HG03442 (cell line): ENCODE data around the gene SH3RF3.

Experiments
- ATAC-seq: cut with Tn5 transposase; IDR thresholded peaks from one replicate; pipeline ENCODE4 v1.9.1; 2021; ENCODE audit warnings: mild to moderate bottlenecking, moderate library complexity; ENCODE audit not compliant: unreplicated experiment

The SH3RF3 gene

GRCh38 chr2:109176928-109177327, 47.9 kb downstream of the SH3RF3 start:
- ATAC-seq = no peak

GRCh38 chr2:109177635-109178034, 48.6 kb downstream of the SH3RF3 start:
- no peak for ATAC-seq

DNA sequence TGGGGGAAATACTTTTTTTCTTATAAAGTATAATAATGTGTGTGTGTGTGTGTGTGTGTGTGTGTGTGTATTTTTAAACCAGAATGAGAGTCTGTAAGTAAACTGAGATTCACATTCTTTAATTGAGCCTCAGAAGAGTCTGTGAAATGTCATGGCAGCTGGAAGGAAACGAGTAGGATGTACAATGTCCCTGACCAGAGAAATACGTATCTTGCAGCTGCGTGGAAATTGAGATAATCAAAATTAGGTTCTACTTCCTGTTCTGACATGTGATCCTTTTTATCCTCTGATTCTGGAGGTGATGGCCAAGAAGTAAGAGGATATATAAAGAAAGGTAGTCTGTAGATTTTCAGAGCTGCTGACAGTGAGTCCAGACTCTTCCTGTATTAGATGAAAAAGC, 50.0 kb downstream of the SH3RF3 start:
- ATAC-seq = no peak

DNA sequence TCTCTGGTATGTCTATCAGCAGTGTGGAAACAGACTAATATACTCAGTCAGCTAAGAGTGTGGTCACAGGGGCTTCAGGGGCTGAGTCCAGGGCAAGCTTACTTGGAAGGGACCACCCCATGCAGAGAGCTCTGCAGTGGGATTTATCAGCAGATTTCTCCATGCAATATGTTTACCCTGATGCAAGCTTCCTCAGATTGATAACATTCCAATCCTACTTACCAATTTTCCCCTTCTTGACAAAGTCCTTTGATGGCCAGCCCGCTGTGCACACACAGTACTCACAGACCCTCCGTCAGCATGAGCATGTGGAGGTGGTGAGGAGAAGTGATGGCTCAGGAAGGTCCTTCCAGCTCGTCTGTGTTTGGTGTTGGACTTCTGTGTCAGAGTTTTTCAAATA, 51.8 kb downstream of the SH3RF3 start:
- ATAC-seq = no peak

DNA sequence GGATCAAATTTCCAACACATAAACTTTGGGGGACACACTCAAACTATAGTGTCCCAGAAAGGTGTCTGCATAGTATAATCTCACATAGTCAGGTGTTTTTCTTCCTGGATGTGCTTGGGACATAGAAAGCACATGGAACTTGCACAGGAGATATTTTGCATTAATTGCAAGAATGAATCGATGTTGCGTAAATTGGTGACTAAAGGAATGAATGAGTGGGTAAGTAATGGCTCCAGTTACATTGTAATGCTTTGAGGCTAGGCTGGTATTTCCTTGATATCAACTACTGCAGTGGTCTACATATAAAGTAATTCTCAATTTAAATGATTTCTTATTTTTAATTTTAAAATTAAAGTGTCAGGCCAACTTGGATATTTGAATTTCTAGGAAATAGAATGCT, 53.4 kb downstream of the SH3RF3 start:
- ATAC-seq = no peak

DNA sequence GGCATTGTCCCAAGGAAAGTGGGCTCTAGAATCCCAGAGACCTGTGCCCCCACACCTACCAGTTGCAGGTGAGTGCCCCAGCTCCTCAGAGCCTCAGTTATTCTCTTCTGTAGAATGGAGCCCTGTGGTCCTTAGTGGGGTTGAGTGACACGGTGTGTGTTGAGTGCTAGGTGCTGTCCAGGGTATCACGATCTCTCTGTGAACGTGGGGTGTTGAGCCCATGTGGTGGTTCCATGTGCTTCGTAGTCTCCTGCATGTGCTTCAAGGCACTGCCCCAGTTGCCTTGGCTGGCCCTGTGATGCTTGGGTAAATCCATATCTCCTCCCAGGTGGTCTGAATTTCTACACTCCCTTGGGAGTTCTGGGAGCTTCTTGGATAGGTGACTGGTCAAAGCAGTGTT, 54.9 kb downstream of the SH3RF3 start:
- ATAC-seq = no peak

- no peak for ATAC-seq
These were observed 55.4 kb downstream of the SH3RF3 start for GRCh38 chr2:109184368-109184767.

- no peak for ATAC-seq
These were observed 56.3 kb downstream of the SH3RF3 start for GRCh38 chr2:109185338-109185737.

- ATAC-seq = no peak
These were observed 57.0 kb downstream of the SH3RF3 start for GRCh38 chr2:109185821-109186570.

GRCh38 chr2:109186656-109187250, 57.7 kb downstream of the SH3RF3 start:
- ATAC-seq = no peak

- ATAC-seq = no peak
These were observed 58.9 kb downstream of the SH3RF3 start for GRCh38 chr2:109187711-109188495.

DNA sequence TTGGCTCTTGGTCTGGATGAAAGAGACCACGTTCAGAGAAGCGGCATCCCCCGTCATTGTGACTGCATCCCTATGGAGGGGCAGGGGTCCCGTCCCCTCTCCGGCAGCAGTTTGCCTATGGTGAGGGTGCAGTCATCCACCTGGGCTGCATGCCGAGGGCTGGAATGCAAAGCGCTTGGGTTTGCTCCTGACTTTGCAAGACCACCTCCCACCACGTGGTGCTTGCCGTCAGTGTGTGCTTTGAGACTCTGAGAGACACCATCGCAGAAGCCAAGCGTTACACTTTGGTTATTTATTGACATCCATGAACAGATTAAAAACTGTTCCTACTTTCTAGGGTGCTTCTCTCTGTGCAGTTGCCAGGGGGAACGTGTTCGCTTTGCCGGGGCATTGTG, 59.5 kb downstream of the SH3RF3 start:
- no peak for ATAC-seq

DNA sequence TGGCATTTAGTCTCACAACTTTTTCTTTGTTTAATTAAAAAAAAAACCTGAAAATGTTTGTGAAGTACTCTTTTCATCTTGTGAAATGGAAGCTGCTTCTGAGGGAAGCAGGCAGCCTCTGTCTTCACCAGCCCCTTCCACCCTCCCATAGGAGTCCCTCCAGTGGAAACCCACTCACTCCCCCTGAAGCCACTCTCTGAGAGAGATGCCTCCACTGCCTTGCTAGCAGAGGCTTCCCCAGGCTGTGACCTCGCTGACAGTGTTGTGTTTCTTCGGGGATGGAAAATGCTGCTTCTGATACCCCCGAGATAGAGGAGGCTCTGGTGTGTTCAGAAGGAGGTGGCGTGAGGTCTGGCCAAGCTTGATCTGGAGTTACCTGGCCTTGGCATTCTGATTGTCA, 59.9 kb downstream of the SH3RF3 start:
- ATAC-seq = no peak

DNA sequence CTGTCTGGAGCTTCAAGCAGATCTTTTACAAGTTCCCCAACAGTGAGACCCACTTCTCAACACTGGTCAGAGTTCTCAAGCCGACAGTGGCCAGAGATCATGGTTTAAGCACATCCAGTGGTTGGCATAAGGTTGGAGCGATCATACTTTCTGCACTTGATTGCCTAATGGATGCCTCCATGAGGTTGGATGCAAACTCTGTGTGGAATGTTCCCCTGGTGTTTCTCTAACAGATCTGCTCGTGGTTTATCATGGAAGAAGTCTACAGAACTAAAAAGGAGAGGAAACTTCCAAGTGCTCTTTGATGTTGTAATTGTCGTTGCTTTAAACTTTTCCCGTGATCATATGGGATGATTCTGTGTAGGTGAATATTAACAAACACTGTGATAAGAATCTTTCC, 60.7 kb downstream of the SH3RF3 start:
- no peak for ATAC-seq

DNA sequence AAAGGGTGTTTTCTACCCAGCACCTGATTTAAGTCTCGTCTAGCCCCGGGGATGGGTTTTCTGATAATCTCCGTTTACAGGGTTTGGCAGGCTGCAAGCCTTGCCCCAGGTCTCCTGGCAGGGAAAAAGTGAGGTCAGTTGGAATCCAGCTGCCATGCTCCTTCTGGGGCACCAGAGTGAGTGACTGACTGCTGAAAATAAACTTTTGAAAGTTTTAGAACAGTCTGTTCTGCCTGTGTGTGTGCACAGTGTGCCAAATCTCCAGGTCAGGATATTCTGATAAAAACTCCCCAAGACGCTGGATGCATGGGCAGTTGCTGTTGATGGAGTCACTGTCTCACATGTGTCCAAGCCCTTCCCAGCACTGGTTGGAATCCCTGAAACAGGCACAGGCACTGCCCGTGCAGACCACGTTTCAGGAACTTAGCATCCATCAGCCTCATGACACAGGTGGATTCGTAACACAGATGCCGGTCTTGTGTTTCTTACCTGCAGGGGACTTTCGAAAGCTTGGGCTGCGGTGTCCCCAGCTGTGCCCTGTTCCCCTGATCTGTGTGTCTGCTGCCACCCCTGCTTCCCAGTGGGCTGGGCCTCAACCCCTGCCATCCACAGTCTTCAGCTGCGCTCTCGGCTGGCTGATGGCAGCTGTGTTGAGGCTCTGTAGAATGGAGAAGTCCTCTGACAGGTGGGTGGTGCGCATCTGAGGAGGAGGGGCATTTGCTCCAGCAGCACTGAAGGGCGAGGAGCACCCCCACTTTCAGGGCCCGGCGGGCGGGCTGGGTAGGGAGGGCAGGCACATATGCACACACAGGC, 65.0 kb downstream of the SH3RF3 start:
- ATAC-seq = no peak

DNA sequence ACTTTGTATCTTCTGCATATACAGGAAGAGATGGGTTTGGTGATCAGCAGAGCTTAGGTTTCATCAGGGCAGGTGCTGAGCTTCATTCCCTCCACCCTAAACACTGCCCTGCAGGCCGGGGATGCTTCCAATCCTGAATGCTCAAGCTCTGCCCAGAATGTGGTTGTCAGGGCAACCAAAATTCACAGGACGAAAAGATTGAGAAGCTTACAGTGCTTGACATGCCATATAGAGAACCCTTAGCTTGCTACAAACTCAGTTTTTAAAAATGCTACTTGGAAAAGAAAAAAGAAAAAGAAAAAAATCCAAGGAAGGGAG, 65.6 kb downstream of the SH3RF3 start:
- ATAC-seq = no peak

DNA sequence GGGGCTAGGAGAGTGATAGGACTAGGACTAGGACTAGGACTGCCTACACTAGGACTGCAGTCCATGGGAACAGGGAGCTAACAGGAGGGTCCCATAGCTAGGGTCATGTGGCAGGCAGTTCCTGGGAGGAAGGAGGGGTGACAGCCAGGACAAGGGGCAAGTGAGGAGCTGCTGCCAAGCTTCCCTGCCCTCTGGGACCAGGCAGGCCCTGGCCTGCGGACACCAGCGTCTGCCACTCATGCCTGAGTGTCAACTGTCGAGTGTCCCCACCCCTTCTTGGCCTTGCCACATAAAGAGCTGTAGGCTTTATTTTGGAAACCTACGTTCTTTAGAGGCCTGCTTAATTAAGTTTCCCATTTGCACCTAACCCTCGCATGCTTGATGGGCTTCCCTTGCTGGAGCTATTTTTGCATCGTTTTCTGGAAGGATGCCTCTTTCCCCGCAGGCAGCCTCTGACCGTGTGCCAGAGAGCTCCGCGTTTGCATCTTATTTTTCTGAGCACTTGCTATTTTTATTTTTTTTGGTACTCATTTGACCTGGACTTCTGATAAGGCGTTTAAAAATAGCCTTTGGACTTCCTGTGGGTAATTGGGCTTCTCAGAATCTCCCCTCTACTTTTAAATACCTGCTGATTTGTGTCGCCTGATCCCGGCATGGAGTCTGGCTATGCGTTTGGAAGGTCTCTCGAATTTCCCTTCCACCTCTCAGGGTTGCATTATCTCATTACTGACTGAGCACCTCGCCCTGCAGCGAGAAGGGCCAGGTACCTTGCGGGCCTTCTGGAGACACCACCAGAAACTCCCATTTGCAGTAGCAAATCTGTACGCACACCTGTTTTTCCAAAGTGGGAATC, 66.4 kb downstream of the SH3RF3 start:
- no peak for ATAC-seq

GRCh38 chr2:109196081-109196875, 67.3 kb downstream of the SH3RF3 start:
- no peak for ATAC-seq
